Fibroblast of peridontal ligament (primary cell): Measurements from ENCODE around the gene ADD1.

ENCODE experiments used
- DNase-seq: peaks from one replicate; pipeline ENCODE4 v3.0.0-alpha.2; 2010; ENCODE audit errors: extremely low read depth

The ADD1 gene

DNA sequence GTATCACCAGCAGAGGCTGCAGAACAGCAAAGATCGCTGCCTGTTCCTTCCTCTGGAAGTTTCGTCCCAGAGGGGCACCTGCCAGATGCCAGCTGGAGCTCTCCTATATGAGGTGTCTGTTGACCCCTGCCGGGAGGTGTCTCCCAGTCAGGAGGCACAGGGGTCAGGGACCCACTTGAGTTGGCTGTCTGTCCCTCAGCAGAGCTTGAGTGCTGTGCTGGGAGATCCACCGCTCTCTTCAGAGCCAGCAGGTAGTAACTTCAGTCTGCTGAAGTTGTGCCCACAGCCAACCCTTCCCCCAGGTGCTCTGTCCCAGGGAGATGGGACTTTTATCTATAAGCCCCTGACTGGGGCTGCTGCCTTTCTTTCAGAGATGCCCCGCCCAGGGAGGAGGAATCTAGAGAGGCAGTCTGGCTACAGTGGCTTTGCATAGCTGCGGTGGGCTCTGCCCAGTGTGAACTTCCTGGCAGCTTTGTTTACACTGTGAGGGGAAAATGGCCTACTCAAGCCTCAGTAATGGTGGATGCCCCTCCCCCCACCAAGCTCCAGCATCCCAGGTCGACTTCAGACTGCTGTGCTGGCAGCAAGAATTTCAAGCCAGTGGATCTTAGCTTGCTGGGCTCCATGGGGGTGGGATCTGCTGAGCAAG lies 78.9 kb downstream of the ADD1 start:
- peak; percentile 32 for DNase-seq

DNA sequence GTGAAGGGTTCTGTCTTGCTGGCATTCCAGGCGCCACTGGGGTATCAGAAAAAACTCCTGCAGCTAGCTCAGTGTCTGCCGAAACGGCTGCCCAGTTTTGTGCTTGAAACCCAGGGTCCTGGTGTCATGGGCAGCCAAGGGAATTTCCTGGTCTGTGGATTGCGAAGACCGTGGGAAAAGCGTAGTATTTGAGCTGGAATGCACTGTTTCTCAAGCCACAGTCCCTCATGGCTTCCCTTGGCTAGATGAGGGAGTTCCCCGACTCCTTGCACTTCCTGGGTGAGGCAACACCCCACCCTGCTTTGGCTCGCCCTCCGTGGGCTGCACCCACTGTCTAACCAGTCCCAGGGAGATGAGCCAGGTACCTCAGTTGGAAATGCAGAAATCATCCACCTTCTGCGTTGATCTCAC lies 79.5 kb downstream of the ADD1 start:
- DNase-seq: peak; percentile 34

DNA sequence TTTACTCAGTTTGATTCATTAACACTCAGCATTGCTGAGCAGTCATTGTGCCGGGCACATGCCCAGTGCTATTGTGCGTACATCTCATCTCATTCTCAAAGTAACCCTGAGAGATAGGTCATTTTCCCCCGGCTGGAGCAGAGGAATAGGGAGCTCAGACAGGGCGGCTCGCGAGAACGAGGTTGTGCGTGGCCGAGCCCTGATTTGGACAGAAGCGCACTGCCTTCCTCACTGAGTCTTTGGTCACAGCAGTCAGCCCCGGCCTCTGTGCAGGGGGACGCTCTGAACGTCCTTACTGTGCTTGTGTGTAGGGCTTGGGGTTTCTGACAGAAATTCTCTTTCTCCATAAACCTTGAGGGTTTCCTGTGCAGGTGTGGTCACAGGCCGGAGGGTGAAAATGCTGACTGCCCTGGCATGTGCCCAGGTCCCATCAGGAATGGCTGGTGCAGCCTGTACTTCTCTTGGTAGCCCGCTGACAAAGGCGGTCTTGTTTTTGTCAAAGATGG lies 80.1 kb downstream of the ADD1 start:
- DNase-seq: no peak

DNA sequence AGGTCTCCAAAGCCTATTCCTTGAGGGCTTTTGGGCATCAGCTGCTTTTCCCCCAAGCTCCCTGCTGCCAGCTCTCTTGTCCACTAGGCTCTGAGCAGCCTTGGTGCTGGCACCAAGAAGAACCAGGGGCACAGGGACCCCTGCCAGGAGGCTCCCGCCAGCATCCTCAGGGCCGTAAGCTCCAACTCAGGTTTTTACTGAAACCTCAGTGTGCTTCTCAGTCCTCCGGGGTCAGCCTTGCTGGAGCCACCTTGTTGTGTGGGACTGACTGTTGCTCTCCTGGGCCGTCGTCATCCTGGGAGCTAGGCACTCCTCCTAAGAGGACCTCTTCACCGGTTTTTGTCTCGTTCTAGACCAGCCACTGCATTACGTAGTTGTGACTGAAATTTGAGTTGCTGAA lies 80.6 kb downstream of the ADD1 start:
- no peak for DNase-seq

DNA sequence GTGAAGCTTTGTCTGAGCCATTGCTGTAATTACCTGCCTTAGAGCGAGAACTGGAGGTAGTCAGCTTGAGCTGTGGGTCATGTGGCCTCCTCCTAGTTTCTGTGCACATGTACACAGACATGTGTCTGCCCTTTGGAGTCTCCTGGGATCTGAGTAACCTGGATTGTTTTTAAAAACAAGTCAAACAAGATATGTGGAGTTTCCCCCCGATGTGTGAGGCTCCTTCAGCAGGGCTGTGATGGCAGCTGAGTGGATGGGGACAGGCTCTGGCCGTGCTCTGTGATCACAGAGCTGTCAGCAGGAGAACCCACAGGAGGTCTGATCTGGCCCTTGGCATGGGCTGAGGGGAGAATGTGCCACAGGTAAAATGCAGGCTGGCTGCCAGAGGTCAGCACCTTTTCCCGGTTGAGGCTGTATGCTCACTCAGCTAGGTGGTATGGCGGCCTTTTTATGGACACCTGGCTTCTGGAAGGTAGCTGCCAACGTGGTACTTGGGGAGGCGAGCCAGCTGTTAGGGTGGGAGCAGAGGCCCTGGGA lies 81.2 kb downstream of the ADD1 start:
- DNase-seq: no peak

DNA sequence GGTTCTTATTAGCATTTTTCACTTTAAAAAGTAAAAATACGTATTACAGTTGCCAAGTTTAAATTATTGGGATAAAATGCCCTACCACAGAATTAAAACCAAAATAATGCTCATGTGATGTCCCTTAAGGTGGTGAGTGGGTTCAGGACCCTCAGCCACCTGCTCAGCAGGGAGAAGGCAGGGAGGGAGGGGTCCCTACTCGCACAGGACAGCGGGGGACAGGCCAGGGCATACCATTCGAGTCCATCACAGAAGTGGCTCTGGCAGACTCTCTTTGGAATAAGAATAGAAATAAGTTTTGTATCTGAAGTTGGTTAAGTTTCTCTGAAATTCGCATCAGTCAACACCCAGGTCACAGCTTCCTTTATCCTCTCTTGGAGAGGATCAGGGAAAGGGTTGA lies 81.9 kb downstream of the ADD1 start:
- DNase-seq: no peak

DNA sequence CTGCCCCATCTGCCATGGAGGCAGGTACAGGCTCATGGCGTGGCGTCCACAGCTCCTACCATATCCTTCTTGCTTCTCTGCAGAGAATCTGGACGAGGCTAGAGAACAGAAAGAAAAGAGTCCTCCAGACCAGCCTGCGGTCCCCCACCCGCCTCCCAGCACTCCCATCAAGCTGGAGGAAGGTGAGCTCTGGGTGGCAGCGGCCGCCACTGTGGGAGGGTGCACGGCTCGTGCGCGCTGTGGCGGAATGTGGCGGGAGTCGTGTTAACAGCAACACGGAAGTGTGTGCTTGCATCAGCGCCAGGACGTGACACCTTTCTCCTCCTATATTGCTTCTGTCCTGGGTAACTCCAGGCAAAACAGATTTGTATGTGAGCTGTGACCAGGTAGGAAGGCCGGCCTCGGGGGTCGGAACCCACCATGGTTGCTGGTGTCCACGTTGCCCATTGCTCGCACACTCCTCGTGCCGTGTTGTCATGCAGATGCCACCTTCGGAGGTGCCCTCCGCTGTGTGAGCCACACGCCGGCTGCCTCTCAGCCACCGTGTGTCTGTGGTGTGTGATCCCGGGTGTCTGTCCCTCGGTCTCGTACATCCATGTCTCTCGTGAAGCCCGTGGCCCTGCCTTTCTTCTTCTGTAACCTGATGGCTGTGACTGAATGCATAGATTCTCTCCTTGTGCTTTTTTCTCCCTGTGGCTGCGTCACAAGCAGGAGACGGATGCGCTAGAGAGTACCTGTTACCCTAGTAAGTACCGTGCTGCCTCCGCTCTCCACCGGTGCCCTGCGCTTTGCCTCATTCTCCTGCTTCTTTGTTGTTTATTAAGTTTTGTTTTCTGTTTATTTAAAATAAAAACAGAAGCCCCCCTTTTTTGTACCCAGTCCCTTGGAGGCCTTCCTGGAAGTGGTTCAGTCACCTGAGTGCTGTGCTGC lies 82.6 kb downstream of the ADD1 start:
- no peak for DNase-seq

DNA sequence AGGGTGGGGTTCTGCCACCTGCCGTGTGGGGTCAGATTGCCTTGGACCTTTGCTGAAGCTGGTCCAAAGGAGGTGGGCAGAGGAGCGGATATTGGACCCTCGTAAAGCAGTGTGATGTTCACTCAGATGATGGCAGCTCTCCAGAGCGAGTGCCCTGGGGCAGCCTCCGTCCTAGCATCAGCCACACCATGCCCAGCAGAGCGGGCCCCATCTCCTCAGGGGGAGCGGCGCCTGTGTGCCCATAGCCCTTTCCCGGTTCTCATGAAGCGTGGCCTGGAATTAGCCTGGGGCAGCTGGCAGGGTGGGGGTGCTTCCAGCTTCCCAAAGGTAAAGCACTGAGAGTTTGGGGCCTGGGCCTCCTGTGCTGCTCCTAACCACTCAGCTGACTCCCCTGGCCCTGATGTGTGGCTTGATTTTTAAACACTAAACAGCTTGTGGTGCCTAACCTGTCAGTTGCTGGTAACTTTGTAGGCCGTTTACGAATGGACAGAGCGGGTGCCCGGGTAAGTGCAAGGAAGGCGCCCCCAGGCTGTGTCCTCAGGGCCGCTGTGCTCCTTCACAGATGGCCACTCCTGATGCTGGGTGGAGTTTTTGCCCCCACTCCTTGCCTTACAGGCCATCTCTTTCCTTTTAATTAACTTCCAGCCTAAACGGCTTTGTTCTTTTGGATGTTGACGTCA lies 83.5 kb downstream of the ADD1 start:
- DNase-seq: no peak

DNA sequence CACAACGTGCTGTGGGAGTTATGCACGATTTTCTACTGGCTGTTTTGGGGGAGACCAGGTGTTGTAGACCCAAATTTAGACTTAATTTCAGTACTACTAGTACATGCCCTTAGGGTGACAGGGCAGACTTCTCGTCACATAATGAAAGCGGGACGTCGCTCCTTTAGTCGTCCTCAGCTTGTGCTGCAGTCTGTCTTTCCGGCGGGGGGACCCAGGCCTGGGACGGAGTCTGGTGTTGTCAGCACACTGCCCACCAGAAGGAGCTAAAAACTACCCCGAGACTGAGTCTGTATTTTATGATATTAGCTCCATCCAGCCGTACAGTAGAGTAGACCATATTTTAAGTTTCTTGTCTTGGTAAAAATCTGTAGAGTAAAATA lies 84.0 kb downstream of the ADD1 start:
- DNase-seq: no peak

DNA sequence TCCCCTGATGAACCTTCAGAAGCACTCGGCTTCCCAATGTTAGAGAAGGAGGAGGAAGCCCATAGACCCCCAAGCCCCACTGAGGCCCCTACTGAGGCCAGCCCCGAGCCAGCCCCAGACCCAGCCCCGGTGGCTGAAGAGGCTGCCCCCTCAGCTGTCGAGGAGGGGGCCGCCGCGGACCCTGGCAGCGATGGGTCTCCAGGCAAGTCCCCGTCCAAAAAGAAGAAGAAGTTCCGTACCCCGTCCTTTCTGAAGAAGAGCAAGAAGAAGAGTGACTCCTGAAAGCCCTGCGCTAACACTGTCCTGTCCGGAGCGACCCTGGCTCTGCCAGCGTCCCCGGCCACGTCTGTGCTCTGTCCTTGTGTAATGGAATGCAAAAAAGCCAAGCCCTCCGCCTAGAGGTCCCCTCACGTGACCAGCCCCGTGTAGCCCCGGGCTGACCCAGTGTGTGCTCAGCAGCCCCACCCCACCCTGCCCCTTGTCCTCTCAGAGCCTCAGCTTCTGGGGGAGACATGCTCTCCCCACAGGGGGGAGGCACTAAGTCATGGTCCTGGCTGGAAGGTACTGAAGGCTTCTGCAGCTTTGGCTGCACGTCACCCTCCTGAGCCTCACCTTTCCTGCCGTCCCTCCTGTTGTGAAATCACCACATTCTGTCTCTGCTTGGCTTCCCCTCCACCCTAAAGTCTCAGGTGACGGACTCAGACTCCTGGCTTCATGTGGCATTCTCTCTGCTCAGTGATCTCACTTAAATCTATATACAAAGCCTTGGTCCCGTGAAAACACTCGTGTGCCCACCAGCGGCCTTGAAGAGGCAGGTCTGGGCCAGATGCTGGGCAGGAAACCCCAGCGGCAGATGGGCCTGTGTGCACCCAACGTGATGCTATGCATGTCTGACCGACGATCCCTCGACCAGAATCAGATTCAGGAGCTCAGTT lies 84.9 kb downstream of the ADD1 start:
- no peak for DNase-seq

DNA sequence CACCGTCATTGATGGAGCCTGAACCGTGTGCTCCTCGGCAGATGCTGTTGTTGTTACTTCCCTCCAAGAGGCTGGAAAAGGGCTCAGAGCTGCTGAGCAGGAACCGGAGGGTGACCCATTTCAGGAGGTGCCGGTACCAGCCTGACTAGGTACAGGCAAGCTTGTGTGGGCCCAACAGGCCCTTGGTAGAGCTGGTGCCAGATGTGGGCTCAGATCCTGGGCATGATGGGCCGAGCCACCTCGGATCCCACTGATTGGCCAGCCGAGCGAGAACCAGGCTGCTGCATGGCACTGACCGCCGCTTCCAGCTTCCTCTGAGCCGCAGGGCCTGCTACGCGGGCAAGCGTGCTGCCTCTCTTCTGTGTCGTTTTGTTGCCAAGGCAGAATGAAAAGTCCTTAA lies 85.8 kb downstream of the ADD1 start:
- no peak for DNase-seq

DNA sequence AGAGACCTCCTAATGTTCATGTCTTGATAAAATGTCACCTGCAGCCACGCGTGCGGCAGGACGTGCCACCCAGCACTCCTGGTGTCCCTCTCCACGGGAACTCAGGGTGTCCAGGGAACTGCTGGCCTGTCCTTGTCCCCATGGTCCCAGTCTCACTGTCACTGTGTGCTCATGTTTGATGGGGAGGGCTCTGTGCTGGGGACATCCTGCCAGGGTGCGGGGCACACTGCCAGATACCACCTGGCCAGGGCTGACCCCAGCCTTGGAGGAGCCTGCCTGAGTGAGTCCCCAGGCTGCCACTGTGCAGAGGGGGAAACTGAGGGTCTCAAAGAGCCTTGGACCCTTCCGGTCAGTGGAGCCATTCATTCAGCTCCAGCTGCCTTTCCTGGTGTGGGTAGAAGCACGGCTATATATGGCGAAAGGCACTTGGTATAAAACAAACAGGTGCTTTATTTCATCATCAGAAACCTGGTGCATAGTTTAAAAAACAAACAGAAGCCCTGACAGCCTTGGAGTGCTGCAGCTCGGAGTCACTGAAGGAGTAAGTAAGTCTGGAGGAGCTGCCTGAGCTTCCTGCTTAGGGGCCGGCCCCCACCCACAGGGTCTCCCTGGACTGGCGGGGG lies 86.6 kb downstream of the ADD1 start:
- no peak for DNase-seq

DNA sequence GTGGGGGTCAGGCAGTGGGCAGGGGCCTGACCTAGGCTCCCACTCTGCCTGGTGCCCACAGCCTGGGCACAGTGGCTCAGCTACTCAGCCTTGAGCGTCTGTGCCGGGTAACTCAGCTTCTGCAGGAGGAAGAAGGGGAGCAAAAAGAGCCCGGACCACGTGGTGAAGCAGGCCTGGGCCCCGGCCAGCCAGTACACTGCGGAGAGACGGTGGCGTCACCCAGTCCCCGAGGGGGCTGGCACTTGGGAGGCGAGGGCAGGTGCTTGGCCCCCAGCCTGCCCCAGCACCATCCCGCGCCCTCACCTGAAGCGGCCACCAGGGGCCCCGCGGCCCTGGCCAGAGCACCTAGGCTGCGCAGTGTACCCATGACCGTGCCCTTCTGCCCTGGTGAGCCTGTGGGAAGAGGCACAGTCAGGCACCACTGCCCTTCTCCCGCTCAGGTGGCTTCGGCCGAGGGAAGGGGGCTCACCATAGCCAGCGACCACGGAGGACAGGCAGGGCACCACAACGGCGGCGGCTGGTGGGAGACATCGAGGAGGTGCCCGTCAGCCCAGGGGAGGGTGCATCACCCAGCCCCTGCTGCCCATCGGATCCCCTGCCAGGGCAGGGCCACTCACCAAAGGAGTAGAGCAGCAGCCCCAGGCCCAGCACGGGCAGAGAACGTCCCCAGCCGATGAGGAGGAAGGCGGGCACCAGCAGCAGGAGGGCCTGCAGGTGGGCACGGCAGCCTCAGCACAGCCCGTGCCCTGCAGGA lies 87.3 kb downstream of the ADD1 start:
- no peak for DNase-seq

DNA sequence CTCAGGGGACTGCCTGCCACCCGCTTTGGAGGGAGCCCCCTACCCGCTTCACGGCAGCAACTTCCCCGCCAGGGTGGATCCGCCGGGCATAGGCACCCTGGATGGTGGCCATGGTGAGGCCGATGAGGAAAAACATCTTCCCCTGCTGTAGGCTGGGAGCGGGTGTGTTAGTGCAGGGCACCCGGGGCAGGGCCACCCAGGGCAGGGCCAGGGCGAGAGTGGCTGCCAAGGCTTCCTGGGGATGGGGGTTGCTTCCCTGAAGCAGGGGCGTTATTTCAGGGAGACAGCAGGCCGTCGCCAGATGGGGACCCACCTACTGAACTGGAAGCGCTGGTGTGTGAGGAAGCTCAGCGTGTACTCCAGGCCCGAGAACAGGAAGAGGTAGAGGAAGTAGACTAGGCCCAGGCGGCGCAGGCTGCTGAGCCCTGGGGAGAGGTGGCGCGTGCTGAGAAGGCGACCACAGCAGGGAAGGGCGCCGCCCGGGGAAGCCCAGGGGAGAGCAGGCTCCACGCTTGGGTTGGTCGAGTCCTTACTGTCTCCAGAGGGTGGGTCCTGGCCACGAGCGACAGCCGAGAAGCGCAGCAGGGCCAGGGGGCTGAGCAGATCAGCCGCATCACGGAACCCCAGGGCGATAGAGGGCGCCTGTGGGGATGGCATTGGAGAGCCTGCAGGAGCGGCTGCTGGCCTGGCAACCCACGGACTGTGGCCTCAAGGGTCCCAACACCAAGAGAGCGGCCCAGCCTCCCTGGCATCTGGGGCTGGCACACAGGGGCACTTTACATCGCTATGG lies 88.1 kb downstream of the ADD1 start:
- DNase-seq: no peak

DNA sequence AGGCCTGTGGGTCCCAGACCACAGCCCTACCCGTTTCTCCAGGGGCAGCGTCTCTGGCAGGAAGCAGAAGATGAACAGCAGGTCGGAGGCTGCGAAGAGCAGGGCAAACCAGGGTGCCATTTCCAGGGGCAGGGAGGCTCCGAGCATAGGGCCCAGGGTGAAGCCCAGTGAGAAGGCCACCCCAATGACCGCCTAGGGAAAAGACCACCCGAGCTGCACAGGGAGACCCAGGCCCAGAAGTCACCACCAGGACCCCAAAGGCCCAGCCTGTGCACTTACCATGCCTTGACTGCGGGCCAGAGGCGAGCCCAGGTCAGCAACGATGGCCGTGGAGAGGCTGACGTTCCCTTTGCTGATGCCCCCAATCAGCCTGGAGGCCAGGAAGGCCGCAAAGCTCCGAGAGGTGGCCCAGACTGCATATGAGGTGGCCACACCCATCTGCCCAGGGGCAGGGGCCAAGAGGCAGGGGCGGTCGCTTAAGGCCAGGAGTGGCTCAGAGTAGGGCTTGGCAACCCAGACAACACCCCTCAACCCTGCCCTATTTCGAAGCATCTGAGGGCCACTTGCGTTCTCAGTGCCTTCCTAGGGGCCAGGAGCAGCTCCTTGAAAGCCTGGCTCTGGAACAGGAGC lies 88.8 kb downstream of the ADD1 start:
- no peak for DNase-seq

DNA sequence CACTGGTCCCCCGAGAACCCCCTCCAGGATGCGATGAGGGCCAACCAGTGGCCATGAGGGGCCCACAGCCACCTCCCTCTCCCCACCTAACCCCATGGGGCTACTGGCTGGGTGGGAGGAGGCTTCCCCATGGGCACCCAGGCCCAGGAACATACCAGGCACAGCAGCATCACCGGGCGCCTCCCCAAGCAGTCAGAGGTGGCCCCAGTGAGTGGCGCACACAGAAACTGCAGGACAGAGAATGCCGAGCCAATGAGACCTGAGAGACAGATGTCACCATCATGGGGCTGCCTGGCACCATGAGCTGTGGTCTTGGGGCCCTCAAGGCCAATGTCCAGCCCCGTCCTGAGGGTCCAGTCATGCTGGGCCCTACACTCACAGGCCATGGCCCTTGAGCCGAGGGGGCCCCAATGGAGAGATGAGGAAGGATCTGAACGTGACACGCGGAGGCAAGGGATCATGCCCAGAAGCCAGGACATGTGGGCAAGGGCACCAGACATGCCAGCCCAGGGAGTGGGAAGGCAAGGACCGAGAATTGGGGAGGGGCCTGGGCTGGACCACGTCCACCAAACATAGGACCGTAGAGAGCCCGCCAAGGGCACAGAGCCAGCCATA lies 89.4 kb downstream of the ADD1 start:
- DNase-seq: no peak

DNA sequence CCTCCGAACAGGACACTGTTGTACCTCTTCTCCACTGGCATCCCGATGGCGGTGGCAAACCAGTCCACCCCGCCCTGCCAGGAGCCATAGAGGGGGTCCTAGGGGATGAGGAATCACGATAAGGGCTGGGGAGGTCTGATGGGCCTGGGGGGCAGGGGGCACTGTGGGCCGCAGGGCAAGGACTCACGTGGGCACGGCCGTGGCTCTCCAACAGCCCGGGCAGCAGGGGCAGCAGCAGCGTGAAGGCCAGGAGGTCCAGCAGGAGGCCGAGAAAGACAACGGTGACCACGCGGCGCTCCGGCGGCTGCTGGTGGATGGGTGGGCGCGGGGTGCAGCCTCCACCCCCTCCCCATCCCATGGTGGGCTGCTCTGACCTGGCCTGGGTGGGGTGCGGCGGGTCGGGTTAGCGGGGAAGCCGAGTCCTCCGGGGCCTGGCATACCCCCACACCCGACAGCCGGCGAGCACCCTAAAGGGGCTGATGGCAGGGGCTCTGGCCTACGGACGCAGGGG lies 90.0 kb downstream of the ADD1 start:
- DNase-seq: no peak
